ENCODE results near the gene ZRANB3.

- no peak for TF ChIP-seq EGR1 (IDR thresholded peaks at IDR 0.05; ENCODE audit: borderline replicate concordance in 1 of 2, low read depth in 2 of 2, low read length in 2 of 2)
- no peak for TF ChIP-seq ATF2 (IDR thresholded peaks at IDR 0.05; ENCODE audit: low read length)
- no peak for TF ChIP-seq PKNOX1 (IDR thresholded peaks at IDR 0.05)
- TF ChIP-seq RELA (IDR thresholded peaks at IDR 0.05; ENCODE audit: borderline replicate concordance, partially characterized antibody), result no peak
- TF ChIP-seq MAX (IDR thresholded peaks at IDR 0.05; ENCODE audit: low read depth, low read length), result no peak
- no peak for TF ChIP-seq CTCF (IDR thresholded peaks at IDR 0.05 in 2 of 3, conservative IDR thresholded peaks at IDR 0.05 in 1 of 3; ENCODE audit: control insufficient read depth in 2 of 3, extremely low read depth in 1 of 3, insufficient read depth in 1 of 3, low read depth in 3 of 3, low read length in 3 of 3)
- TF ChIP-seq JUNB (IDR thresholded peaks at IDR 0.05), result no peak
These were observed 73.7 kb downstream of the ZRANB3 start for GRCh38 chr2:135457279-135457678.

Measured in GM12878 (cell line).